Keratinocyte (primary cell): Measurements from ENCODE around the gene ARPC5L. TPM values are rescaled to one million over a fixed set of nuclear protein-coding genes. Genes with fewer than 3 reads are reported as not detected.

ENCODE experiments used
- DNase-seq: peaks from one replicate; pipeline ENCODE4 v3.0.0-alpha.2; 2011; ENCODE audit warnings: low read depth, missing footprints, low spot score
- FAIRE-seq: peaks from 2 replicates; lab custom pipeline; 2011; peaks lifted over from hg19 to GRCh38; lab: Jason Lieb, UNC
- H2AFZ ChIP-seq: 2 replicates; pipeline ENCODE4 v1.6.0; 2012; ENCODE audit warnings: low read length, control low read depth, inconsistent platforms; ENCODE audit not compliant: control insufficient read depth
- H3K27ac ChIP-seq: 2 replicates; pipeline ENCODE4 v1.5.1; 2011; ENCODE audit warnings: low read length; ENCODE audit not compliant: control insufficient read depth, insufficient read depth
- H3K27me3 ChIP-seq: 3 replicates; pipeline ENCODE4 v1.6.0; 2011; ENCODE audit warnings: low read length; ENCODE audit not compliant: control insufficient read depth, insufficient read depth; ENCODE audit errors: extremely low read depth
- H3K36me3 ChIP-seq, 2 experiments: 2 replicates in 1 of 2; 3 replicates in 1 of 2; pipeline ENCODE4 v1.5.1; 2011; ENCODE audit warnings: low read length in 2 of 2, mild to moderate bottlenecking in 1 of 2; ENCODE audit not compliant: control insufficient read depth in 2 of 2, insufficient read depth in 2 of 2; ENCODE audit errors: extremely low read depth in 1 of 2
- H3K4me1 ChIP-seq: 3 replicates; pipeline ENCODE4 v1.5.1; 2011; ENCODE audit warnings: low read length; ENCODE audit not compliant: control insufficient read depth, insufficient read depth; ENCODE audit errors: extremely low read depth
- H3K4me2 ChIP-seq: 3 replicates; pipeline ENCODE4 v1.6.0; 2011; ENCODE audit warnings: low read depth, low read length; ENCODE audit not compliant: control insufficient read depth, insufficient read depth; ENCODE audit errors: extremely low read depth
- H3K4me3 ChIP-seq, 3 experiments: fragments of 200-600 bp in 1 of 3; sonication (generic) in 1 of 3; 2 replicates in 2 of 3; 3 replicates in 1 of 3; pipeline ENCODE4 v1.5.1; 2011 to 2016; ENCODE audit warnings: low read length in 3 of 3, mild to moderate bottlenecking in 3 of 3, control low read depth in 2 of 3, inconsistent platforms in 1 of 3, low read depth in 1 of 3, mixed read lengths in 1 of 3, mixed run types in 1 of 3, moderate library complexity in 1 of 3; ENCODE audit not compliant: control insufficient read depth in 2 of 3, insufficient read depth in 2 of 3; ENCODE audit errors: extremely low read depth in 1 of 3
- H3K79me2 ChIP-seq: 2 replicates; pipeline ENCODE4 v1.6.0; 2012; ENCODE audit warnings: low read length; ENCODE audit not compliant: control insufficient read depth, insufficient read depth
- H3K9ac ChIP-seq: 3 replicates; pipeline ENCODE4 v1.6.0; 2011; ENCODE audit warnings: low read length; ENCODE audit not compliant: control insufficient read depth, insufficient read depth; ENCODE audit errors: extremely low read depth
- H3K9me1 ChIP-seq: 3 replicates; pipeline ENCODE4 v1.6.0; 2011; ENCODE audit warnings: low read length; ENCODE audit not compliant: control insufficient read depth, insufficient read depth; ENCODE audit errors: extremely low read depth
- H3K9me3 ChIP-seq: 2 replicates; pipeline ENCODE4 v1.5.1; 2012; ENCODE audit warnings: low read depth, low read length; ENCODE audit not compliant: control insufficient read depth
- H4K20me1 ChIP-seq: 3 replicates; pipeline ENCODE4 v1.6.0; 2011; ENCODE audit warnings: low read length; ENCODE audit not compliant: control insufficient read depth, insufficient read depth; ENCODE audit errors: extremely low read depth
- EZH2 ChIP-seq: IDR thresholded peaks from one replicate; pipeline ENCODE4 v1.6.1; 2012; ENCODE audit warnings: inconsistent platforms, mild to moderate bottlenecking, low read length, moderate library complexity
- dilution Hi-C: fragments of 300-500 bp; cut with MboI; formaldehyde crosslinking; loops from one replicate; pipeline ENCODE4 v1.7.0; 2020; ENCODE audit warnings: low sequenced_read_pairs; ENCODE audit not compliant: extremely low pct_ligation_motif_present
- polyA plus RNA-seq, 5 experiments: library from polyadenylated mRNA; depleted of rRNA in 3 of 5; stranded (reverse) in 3 of 5; stranded (forward) in 1 of 5; unstranded in 1 of 5; fragments of >200 nt; gene quantifications; 1 replicate in 1 of 5; 2 replicates in 3 of 5; 3 replicates in 1 of 5; pipeline versions ENCODE4 v1.2.1 to v1.2.3, GENCODE V29; 2011 to 2012; ENCODE audit warnings: missing spikeins in 2 of 5, low read depth in 1 of 5, low replicate concordance in 1 of 5
- TF ChIP-seq, protein P1 (sequence below), 3 experiments: IDR thresholded peaks in 1 of 3; conservative IDR thresholded peaks in 1 of 3; optimal IDR thresholded peaks in 1 of 3; 2 replicates in 2 of 3; 3 replicates in 1 of 3; pipeline versions ENCODE3 to v1.5.1; 2011; ENCODE audit warnings: low read length in 3 of 3, mild to moderate bottlenecking in 3 of 3, moderate library complexity in 2 of 3, control low read depth in 1 of 3, inconsistent platforms in 1 of 3; ENCODE audit not compliant: insufficient read depth in 2 of 3; ENCODE audit errors: extremely low read depth in 1 of 3

The ARPC5L gene
- polyA plus RNA-seq, 1 donor (not counting 4 experiments of a cell fraction or from before 2014, with no cell fraction given) = 102 TPM

DNA sequence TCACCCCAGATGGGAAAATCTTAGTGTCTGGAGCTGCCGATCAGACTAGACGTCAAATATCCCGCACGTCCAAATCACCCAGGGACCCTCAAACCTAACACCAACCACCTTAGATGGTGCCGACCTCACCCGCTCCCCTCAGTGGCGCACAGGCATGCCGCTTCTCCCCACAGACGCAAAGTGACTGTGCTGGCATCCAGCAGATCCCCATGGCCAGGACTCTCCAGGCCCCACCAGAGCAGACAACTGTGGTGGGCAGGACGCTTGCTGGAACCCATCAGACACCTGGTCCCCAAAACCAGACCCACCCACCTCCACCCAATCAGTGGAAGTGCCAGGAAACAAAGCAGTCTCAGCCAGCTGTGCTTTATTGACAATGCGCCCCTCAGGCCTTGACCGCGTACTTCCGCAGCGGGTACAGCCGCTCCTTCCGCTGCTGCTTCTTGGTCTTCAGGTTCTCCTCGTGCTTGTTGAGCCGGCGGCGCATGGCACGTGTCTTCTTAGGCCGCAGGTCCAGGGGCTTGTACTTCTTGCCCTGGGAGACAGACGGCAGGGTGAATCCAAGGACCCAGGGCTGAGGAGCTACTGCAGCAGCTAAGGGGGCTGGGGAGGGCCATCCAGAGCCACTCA is 4.3 kb upstream of the ARPC5L start:
- FAIRE-seq (no peak), DNase-seq (no peak)
- Histone ChIP-seq H3K4me2 (no peak overlapping the region), H3K27me3 (no peaks in the 10 kb centered on the region), H4K20me1 (peaks cover 51% of the 10 kb centered on the region), H3K36me3 (peaks cover 34 to 49% of the 10 kb centered on the region in 2 experiments), H3K27ac (no peak overlapping the region), H3K9me1 (no peaks in the 10 kb centered on the region), H3K79me2 (peaks cover 38% of the 10 kb centered on the region), H2AFZ (no peak overlapping the region), H3K9ac (peak overlapping the region; percentile 2), H3K4me3 (no peak overlapping the region), H3K4me1 (peaks cover 27% of the 10 kb centered on the region), H3K9me3 (no peaks in the 10 kb centered on the region)
- TF ChIP-seq EZH2 = no peak
- TF ChIP-seq, protein P1, sequence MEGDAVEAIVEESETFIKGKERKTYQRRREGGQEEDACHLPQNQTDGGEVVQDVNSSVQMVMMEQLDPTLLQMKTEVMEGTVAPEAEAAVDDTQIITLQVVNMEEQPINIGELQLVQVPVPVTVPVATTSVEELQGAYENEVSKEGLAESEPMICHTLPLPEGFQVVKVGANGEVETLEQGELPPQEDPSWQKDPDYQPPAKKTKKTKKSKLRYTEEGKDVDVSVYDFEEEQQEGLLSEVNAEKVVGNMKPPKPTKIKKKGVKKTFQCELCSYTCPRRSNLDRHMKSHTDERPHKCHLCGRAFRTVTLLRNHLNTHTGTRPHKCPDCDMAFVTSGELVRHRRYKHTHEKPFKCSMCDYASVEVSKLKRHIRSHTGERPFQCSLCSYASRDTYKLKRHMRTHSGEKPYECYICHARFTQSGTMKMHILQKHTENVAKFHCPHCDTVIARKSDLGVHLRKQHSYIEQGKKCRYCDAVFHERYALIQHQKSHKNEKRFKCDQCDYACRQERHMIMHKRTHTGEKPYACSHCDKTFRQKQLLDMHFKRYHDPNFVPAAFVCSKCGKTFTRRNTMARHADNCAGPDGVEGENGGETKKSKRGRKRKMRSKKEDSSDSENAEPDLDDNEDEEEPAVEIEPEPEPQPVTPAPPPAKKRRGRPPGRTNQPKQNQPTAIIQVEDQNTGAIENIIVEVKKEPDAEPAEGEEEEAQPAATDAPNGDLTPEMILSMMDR (optimal IDR thresholded peaks at IDR 0.05 in 1 of 3, IDR thresholded peaks at IDR 0.05 in 1 of 3, conservative IDR thresholded peaks at IDR 0.05 in 1 of 3; ENCODE audit: extremely low read depth in 1 of 3, insufficient read depth in 2 of 3, low read length in 3 of 3) = no peak
- dilution Hi-C loops = no loop called here

DNA sequence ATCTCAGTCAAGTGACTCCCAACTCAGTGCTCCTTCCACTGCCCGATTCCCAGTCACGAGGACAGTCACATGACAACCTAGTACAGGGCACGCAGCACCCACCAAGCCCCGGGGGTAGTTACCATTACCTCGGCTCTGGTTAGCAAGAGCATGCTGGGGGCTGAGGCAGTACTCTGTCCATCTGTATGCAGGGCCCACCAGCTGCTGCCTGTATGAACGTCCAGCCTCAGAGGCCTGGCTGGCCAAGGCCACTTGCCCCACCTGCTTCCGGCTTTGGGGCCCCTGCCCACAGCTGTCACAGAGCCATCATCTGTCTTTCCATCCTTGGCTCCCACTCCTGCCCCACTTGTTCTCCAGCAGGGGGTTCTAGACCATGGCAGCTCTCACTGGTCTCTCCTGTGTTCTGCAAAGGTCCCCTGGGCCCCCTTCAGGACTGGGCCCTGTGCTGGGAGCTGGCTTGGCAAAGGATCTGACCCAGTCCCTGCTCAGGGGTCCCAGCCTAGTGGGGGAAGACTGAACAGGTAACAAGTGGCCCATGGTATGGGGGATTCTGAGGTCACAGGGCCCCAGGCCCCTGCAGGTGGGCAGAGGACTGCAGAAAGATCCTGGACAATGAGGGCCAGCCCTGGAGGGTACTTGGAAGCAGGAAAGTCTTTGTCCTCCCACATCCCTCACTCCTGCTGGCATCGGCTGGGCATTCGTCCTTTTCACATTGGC is 3.4 kb upstream of the ARPC5L start:
- Histone ChIP-seq H3K9me3 (no peaks in the 10 kb centered on the region), H4K20me1 (peaks cover 51% of the 10 kb centered on the region), H3K9ac (peak overlapping the region; percentile 2), H3K9me1 (no peaks in the 10 kb centered on the region), H3K36me3 (peaks cover 34 to 49% of the 10 kb centered on the region in 2 experiments), H3K4me3 (no peak overlapping the region), H3K27ac (no peak overlapping the region), H3K4me2 (peak overlapping the region; percentile 8), H3K4me1 (peaks cover 28% of the 10 kb centered on the region), H3K27me3 (no peaks in the 10 kb centered on the region), H3K79me2 (peaks cover 38% of the 10 kb centered on the region), H2AFZ (no peak overlapping the region)
- FAIRE-seq = no peak
- dilution Hi-C loops = no loop called here
- DNase-seq = no peak
- TF ChIP-seq, protein P1 (optimal IDR thresholded peaks at IDR 0.05 in 1 of 3, IDR thresholded peaks at IDR 0.05 in 1 of 3, conservative IDR thresholded peaks at IDR 0.05 in 1 of 3; ENCODE audit: extremely low read depth in 1 of 3, insufficient read depth in 2 of 3, low read length in 3 of 3) = no peak
- TF ChIP-seq EZH2 = no peak
